GM12878 (cell line): ENCODE measurements around the gene ASB2. TPM values are rescaled to one million over a fixed set of nuclear protein-coding genes. Genes with fewer than 3 reads are reported as not detected.

ENCODE experiments used
- BCL11A ChIP-seq: IDR thresholded peaks from 2 replicates; pipeline ENCODE4 v1.6.1; 2011; ENCODE audit warnings: low read depth, low read length
- BHLHE40 ChIP-seq, 2 experiments: fragments of 450-650 bp in 1 of 2; IDR thresholded peaks; 2 replicates each; pipeline ENCODE4 v1.6.1; 2011 to 2017; ENCODE audit warnings: low read depth in 2 of 2, borderline replicate concordance in 1 of 2, improper control_type of control experiment in 1 of 2, low read length in 1 of 2, mild to moderate bottlenecking in 1 of 2
- BRCA1 ChIP-seq: IDR thresholded peaks from 2 replicates; pipeline ENCODE4 v1.6.1; 2011; ENCODE audit warnings: low read depth, low read length, improper control_type of control experiment
- EP300 ChIP-seq, 2 experiments: fragments of 150-350 bp in 1 of 2; IDR thresholded peaks; 2 replicates each; pipeline ENCODE4 v1.6.1; 2011 to 2012; ENCODE audit warnings: low read depth in 2 of 2, low read length in 2 of 2, borderline replicate concordance in 1 of 2, improper control_type of control experiment in 1 of 2, inconsistent platforms in 1 of 2; ENCODE audit not compliant: control insufficient read depth in 1 of 2
- IRF4 ChIP-seq: IDR thresholded peaks from 2 replicates; pipeline ENCODE4 v1.6.1; 2011; ENCODE audit warnings: low read depth, low read length
- JUNB ChIP-seq: IDR thresholded peaks from 2 replicates; pipeline ENCODE4 v1.6.1; 2016; ENCODE audit warnings: antibody characterized with exemption, mild to moderate bottlenecking
- KLF5 ChIP-seq: fragments of 450-650 bp; IDR thresholded peaks from 2 replicates; pipeline ENCODE4 v1.6.1; 2014; ENCODE audit warnings: mild to moderate bottlenecking; ENCODE audit not compliant: partially characterized antibody
- MTA3 ChIP-seq: IDR thresholded peaks from 2 replicates; pipeline ENCODE4 v1.6.1; 2012; ENCODE audit warnings: low read length, inconsistent platforms, borderline replicate concordance
- MXI1 ChIP-seq: fragments of 150-350 bp; IDR thresholded peaks from 2 replicates; pipeline ENCODE4 v1.6.1; 2011; ENCODE audit warnings: low read depth, mild to moderate bottlenecking, inconsistent platforms, low read length, improper control_type of control experiment
- NBN ChIP-seq: fragments of 450-650 bp; IDR thresholded peaks from 2 replicates; pipeline ENCODE4 v1.6.1; 2016
- NR2F1 ChIP-seq: fragments of 450-650 bp; conservative IDR thresholded peaks from 2 replicates; pipeline ENCODE4 v1.6.1; 2017; ENCODE audit warnings: mild to moderate bottlenecking
- POLR2AphosphoS2 ChIP-seq: IDR thresholded peaks from 2 replicates; pipeline ENCODE4 v1.6.1; 2011; ENCODE audit warnings: low read depth, mild to moderate bottlenecking, low read length, improper control_type of control experiment, moderate library complexity
- RUNX3 ChIP-seq: IDR thresholded peaks from 2 replicates; pipeline ENCODE4 v1.6.1; 2012; ENCODE audit warnings: low read length, inconsistent platforms
- SMARCA5 ChIP-seq: fragments of 450-650 bp; IDR thresholded peaks from 2 replicates; pipeline ENCODE4 v1.6.1; 2017; ENCODE audit warnings: mild to moderate bottlenecking
- STAT1 ChIP-seq: fragments of 450-650 bp; conservative IDR thresholded peaks from 2 replicates; pipeline ENCODE4 v1.6.1; 2014; ENCODE audit warnings: antibody characterized with exemption, mild to moderate bottlenecking
- TCF7 ChIP-seq: IDR thresholded peaks from 2 replicates; pipeline ENCODE4 v1.6.1; 2014; ENCODE audit warnings: antibody characterized with exemption, borderline replicate concordance
- ZNF207 ChIP-seq: fragments of 450-650 bp; IDR thresholded peaks from 2 replicates; pipeline ENCODE4 v1.6.1; 2014; ENCODE audit warnings: antibody characterized with exemption, mild to moderate bottlenecking, borderline replicate concordance
- ZNF217 ChIP-seq: fragments of 450-650 bp; IDR thresholded peaks from 2 replicates; pipeline ENCODE4 v1.6.1; 2017; ENCODE audit warnings: antibody characterized with exemption, mild to moderate bottlenecking
- ZZZ3 ChIP-seq: IDR thresholded peaks from 2 replicates; pipeline ENCODE4 v1.6.1; 2011; ENCODE audit warnings: low read depth; ENCODE audit not compliant: control insufficient read depth, insufficient read length
- polyA plus RNA-seq, 11 experiments: library from polyadenylated mRNA; depleted of rRNA in 4 of 11; unstranded in 6 of 11; stranded (reverse) in 5 of 11; fragments of >200 nt; fragmentation: Nextera tagmentation in 4 of 11; fragmentation: Illumina TruSeq in 1 of 11; extraction: Ambion mirVana in 4 of 11; extraction: Trizol in 1 of 11; gene quantifications; 1 replicate in 1 of 11; 2 replicates in 10 of 11; pipeline versions ENCODE4 v1.2.1 to v1.2.3, GENCODE V29; 2011 to 2016; ENCODE audit warnings: inconsistent platforms in 2 of 11, missing spikeins in 2 of 11, low read depth in 1 of 11
- total RNA-seq, 4 experiments: library from RNA; depleted of rRNA in 3 of 4; stranded (reverse); fragments of >200 nt in 3 of 4; fragmentation: Illumina TruSeq in 1 of 4; extraction: Trizol in 1 of 4; gene quantifications; 2 replicates each; pipeline versions ENCODE4 v1.2.1 to v1.2.3, GENCODE V29; 2013 to 2021
- TF ChIP-seq, protein P1 (sequence below): IDR thresholded peaks from 2 replicates; pipeline ENCODE4 v1.6.1; 2012; ENCODE audit warnings: low read depth, low read length, improper control_type of control experiment
- TF ChIP-seq, protein P2 (sequence below): fragments of 450-650 bp; IDR thresholded peaks from 2 replicates; pipeline ENCODE4 v1.6.1; 2016; ENCODE audit warnings: mild to moderate bottlenecking
- TF ChIP-seq, protein P3 (sequence below): IDR thresholded peaks from 2 replicates; pipeline ENCODE4 v1.6.1; 2012; ENCODE audit warnings: low read length, inconsistent platforms
- TF ChIP-seq, protein P4 (sequence below): fragments of 150-350 bp; IDR thresholded peaks from 2 replicates; pipeline ENCODE4 v1.6.1; 2014; ENCODE audit warnings: mild to moderate bottlenecking, low read depth, low read length
- TF ChIP-seq, protein P5 (sequence below): fragments of 450-650 bp; formaldehyde crosslinking; IDR thresholded peaks from 2 replicates; pipeline ENCODE4 v1.4.0; 2020; ENCODE audit warnings: mild to moderate bottlenecking, moderate library complexity

Gene ASB2
- total and polyA plus RNA-seq, 10 of the 15 experiments (the other 5 are each of a cell fraction or from before 2014, with no cell fraction given) = 3.0 to 54.8 (median 33.5) TPM

DNA sequence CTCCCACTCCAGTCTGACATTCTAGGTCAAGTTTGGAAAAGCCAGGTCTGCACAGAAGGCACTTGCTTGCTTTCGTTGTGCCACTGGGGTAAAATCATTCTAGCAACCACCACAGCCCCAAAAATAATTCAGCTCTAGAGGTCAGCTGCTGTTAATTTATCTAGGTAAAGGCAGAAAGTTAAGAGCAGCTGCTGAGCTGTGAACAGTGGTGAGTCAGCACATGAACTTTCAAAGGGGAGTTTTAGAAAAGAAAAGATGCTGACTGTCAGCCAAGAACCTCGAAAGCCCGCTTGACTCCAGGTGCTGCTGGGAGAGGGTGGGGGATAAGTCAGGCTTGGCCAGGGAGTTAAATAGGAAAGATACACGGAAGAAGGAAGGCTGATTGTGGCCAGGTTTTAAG is 33.4 kb upstream of the ASB2 start (continued):
- TF ChIP-seq BHLHE40 (IDR thresholded peaks at IDR 0.05; ENCODE audit: borderline replicate concordance in 1 of 2, low read depth in 2 of 2, low read length in 1 of 2) (peak in 1 of 2 experiments; percentile 61; a peak in 2 of 4 replicates), NBN (peak; percentile 59), BCL11A (peak; percentile 44; the same call in 1 of the 2 replicates), MXI1 (no peak), ZNF217 (no peak), TCF7 (no peak), SMARCA5 (no peak), JUNB (no peak), BRCA1 (no peak), ZZZ3 (no peak), KLF5 (no peak), NR2F1 (peak; percentile 78), MTA3 (no peak), STAT1 (no peak), IRF4 (no peak), RUNX3 (peak; percentile 56), EP300 (IDR thresholded peaks at IDR 0.05; ENCODE audit: borderline replicate concordance in 1 of 2, control insufficient read depth in 1 of 2, low read depth in 2 of 2, low read length in 2 of 2) (peak; percentile 10 to 57; a peak in 1 of 4 replicates), POLR2AphosphoS2 (no peak), ZNF207 (no peak)
- TF ChIP-seq, protein P1, sequence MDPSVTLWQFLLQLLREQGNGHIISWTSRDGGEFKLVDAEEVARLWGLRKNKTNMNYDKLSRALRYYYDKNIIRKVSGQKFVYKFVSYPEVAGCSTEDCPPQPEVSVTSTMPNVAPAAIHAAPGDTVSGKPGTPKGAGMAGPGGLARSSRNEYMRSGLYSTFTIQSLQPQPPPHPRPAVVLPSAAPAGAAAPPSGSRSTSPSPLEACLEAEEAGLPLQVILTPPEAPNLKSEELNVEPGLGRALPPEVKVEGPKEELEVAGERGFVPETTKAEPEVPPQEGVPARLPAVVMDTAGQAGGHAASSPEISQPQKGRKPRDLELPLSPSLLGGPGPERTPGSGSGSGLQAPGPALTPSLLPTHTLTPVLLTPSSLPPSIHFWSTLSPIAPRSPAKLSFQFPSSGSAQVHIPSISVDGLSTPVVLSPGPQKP = no peak
- TF ChIP-seq, protein P2, sequence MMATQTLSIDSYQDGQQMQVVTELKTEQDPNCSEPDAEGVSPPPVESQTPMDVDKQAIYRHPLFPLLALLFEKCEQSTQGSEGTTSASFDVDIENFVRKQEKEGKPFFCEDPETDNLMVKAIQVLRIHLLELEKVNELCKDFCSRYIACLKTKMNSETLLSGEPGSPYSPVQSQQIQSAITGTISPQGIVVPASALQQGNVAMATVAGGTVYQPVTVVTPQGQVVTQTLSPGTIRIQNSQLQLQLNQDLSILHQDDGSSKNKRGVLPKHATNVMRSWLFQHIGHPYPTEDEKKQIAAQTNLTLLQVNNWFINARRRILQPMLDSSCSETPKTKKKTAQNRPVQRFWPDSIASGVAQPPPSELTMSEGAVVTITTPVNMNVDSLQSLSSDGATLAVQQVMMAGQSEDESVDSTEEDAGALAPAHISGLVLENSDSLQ = 0 out of 2 replicates have a peak, but pooled peaks have one; percentile 27
- TF ChIP-seq, protein P3, sequence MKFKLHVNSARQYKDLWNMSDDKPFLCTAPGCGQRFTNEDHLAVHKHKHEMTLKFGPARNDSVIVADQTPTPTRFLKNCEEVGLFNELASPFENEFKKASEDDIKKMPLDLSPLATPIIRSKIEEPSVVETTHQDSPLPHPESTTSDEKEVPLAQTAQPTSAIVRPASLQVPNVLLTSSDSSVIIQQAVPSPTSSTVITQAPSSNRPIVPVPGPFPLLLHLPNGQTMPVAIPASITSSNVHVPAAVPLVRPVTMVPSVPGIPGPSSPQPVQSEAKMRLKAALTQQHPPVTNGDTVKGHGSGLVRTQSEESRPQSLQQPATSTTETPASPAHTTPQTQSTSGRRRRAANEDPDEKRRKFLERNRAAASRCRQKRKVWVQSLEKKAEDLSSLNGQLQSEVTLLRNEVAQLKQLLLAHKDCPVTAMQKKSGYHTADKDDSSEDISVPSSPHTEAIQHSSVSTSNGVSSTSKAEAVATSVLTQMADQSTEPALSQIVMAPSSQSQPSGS = no peak
- TF ChIP-seq, protein P4, sequence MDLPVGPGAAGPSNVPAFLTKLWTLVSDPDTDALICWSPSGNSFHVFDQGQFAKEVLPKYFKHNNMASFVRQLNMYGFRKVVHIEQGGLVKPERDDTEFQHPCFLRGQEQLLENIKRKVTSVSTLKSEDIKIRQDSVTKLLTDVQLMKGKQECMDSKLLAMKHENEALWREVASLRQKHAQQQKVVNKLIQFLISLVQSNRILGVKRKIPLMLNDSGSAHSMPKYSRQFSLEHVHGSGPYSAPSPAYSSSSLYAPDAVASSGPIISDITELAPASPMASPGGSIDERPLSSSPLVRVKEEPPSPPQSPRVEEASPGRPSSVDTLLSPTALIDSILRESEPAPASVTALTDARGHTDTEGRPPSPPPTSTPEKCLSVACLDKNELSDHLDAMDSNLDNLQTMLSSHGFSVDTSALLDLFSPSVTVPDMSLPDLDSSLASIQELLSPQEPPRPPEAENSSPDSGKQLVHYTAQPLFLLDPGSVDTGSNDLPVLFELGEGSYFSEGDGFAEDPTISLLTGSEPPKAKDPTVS = no peak
- TF ChIP-seq, protein P5, sequence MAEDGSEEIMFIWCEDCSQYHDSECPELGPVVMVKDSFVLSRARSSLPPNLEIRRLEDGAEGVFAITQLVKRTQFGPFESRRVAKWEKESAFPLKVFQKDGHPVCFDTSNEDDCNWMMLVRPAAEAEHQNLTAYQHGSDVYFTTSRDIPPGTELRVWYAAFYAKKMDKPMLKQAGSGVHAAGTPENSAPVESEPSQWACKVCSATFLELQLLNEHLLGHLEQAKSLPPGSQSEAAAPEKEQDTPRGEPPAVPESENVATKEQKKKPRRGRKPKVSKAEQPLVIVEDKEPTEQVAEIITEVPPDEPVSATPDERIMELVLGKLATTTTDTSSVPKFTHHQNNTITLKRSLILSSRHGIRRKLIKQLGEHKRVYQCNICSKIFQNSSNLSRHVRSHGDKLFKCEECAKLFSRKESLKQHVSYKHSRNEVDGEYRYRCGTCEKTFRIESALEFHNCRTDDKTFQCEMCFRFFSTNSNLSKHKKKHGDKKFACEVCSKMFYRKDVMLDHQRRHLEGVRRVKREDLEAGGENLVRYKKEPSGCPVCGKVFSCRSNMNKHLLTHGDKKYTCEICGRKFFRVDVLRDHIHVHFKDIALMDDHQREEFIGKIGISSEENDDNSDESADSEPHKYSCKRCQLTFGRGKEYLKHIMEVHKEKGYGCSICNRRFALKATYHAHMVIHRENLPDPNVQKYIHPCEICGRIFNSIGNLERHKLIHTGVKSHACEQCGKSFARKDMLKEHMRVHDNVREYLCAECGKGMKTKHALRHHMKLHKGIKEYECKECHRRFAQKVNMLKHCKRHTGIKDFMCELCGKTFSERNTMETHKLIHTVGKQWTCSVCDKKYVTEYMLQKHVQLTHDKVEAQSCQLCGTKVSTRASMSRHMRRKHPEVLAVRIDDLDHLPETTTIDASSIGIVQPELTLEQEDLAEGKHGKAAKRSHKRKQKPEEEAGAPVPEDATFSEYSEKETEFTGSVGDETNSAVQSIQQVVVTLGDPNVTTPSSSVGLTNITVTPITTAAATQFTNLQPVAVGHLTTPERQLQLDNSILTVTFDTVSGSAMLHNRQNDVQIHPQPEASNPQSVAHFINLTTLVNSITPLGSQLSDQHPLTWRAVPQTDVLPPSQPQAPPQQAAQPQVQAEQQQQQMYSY (CRISPR knock-in tag) = no peak
